CD4-positive, alpha-beta T cell treated with Interleukin-1 beta for 1 hour (primary cell): ENCODE results near the gene UGT1A9.
"Not testable (repeated sequence)": the region's sequence is repeated elsewhere in the genome, so short reads cannot be mapped to it uniquely, and the experiment has no call there.

Experiments used
- DNase-seq, 2 donors: peaks; one replicate each; pipeline ENCODE4 v3.0.0-alpha.2; 2020 to 2022

Gene UGT1A9

DNA sequence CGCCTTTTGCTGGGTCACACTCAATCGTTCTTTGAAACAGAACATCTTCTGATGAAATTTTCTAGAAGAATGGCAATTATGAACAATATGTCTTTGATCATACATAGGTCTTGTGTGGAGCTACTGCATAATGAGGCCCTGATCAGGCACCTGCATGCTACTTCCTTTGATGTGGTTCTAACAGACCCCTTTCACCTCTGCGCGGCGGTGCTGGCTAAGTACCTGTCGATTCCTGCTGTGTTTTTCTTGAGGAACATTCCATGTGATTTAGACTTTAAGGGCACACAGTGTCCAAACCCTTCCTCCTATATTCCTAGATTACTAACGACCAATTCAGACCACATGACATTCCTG is 41.5 kb downstream of the UGT1A9 start:
- DNase-seq, result no peak

DNA sequence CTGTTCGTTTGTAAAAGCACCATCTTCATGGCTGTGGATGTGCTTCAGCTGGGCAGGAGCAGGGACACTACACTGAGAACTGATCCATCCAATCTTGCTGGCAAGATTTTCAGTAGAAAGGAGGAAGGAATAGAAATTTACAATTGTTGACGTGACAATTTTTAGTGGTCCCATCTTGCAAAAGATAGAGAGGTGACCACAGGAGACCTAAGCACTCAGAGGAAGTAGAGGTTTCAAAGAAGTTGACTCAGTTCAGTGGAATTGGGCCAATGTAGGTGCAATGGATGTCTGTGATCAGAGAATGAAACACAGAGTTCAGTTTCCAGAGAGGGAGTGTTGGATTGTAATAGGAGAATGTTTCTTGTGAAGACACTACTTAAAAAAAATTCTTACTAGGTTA is 42.4 kb downstream of the UGT1A9 start:
- DNase-seq, result no peak

GRCh38 chr2:233718552-233718951 is 46.9 kb downstream of the UGT1A9 start, which contains the start of gene UGT1A4:
UGT1A4 (plus strand) TSS chr2:233718736; CDS start chr2:233718821, 85 bp downstream.
- DNase-seq, result no peak

GRCh38 chr2:233728723-233729301 is 57.1 kb downstream of the UGT1A9 start, which contains the start of gene UGT1A3:
UGT1A3 (plus strand) TSS chr2:233729042; CDS start chr2:233729127, 85 bp downstream.
- DNase-seq, result no peak

GRCh38 chr2:233736868-233737653 is 65.4 kb downstream of the UGT1A9 start:
- not testable (repeated sequence) for DNase-seq

DNA sequence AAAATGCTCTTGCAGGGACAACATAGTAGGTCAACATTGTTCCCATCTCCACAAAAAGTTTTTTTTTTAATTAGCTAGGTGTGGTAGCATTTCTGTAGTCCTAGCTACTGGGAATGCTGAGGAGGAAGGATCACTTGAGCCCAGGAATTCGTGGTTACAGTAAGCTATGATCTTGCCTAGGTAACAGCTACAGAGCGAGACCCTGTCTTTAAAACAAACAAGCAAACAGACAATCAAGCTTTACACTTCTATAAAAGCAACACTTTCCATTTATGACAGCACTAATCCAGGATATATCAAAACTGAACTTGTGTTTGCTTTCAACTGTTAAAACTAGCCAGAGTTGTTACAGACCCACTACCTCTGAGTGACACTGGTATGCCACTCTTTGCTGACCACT is 69.2 kb downstream of the UGT1A9 start:
- DNase-seq, result no peak

GRCh38 chr2:233743464-233744259 is 72.0 kb downstream of the UGT1A9 start:
- no peak for DNase-seq

- DNase-seq, result no peak
Observed at GRCh38 chr2:233745073-233745755, 73.5 kb downstream of the UGT1A9 start.

GRCh38 chr2:233745838-233746237 is 74.1 kb downstream of the UGT1A9 start:
- not testable (repeated sequence) for DNase-seq

GRCh38 chr2:233746475-233747282 is 75.0 kb downstream of the UGT1A9 start:
- DNase-seq, result no peak

DNA sequence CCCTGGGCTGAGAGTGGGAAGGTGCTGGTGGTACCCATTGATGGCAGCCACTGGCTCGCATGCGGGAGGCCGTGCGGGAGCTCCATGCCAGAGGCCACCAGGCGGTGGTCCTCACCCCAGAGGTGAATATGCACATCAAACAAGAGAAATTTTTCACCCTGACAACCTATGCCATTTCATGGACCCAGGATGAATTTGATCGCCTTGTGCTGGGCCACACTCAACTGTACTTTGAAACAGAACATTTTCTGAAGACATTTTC is 75.5 kb downstream of the UGT1A9 start:
- no peak for DNase-seq

DNA sequence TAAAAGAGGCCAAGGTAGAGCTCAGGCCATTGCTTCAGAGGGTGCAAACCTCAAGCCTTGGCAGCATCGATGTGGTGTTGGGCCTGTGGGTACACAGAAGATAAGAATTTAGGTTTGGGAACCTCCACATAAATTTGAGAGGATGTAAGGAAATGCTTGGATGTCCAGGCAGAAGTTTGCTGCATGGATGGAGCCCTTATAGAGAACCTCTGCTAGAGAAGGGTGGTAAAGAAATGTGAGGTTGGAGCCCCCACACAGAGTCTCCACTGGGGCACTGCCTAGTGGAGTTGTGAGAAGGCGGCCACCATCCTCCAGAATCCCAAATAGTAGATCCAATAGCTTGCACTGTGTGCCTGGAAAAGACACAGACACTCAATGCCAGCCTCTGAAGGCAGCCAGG is 79.0 kb downstream of the UGT1A9 start:
- not testable (repeated sequence) for DNase-seq

DNA sequence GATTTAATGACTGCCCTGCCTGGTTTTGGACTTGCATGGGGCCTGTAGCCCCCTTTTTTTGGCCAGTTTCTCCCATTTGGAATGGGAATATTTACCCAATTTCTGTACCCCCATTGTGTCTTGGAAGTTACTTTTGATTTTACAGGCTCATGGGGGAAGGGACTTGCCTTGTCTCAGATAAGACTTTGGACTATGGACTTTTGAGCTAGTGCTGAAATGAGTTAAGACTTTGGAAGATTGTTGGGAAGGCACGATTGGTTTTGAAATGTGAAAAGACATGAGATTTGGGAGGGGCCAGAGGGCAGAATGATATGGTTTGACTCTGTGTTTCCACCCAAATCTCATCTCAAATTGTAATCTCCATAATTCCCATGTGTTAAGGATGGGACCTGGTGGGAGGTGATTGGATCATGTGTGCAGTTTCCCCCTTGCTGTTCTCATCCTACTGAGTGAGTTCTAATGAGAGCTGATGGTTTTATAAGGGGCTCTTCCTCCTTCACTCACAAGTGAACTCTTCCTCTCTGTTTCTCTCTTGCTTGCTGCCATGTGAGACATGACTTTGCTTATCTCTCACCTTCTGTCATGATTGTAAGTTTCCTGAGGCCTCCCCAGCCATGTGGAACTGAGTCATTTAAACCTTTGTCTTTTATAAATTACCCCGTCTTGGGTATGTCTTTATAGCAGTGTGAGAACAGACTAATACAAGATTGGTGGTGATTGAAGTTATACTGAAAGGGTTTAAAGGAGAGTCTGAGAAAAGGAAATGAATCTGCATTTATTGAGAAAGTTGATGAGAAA is 79.7 kb downstream of the UGT1A9 start:
- not testable (repeated sequence) for DNase-seq

DNA sequence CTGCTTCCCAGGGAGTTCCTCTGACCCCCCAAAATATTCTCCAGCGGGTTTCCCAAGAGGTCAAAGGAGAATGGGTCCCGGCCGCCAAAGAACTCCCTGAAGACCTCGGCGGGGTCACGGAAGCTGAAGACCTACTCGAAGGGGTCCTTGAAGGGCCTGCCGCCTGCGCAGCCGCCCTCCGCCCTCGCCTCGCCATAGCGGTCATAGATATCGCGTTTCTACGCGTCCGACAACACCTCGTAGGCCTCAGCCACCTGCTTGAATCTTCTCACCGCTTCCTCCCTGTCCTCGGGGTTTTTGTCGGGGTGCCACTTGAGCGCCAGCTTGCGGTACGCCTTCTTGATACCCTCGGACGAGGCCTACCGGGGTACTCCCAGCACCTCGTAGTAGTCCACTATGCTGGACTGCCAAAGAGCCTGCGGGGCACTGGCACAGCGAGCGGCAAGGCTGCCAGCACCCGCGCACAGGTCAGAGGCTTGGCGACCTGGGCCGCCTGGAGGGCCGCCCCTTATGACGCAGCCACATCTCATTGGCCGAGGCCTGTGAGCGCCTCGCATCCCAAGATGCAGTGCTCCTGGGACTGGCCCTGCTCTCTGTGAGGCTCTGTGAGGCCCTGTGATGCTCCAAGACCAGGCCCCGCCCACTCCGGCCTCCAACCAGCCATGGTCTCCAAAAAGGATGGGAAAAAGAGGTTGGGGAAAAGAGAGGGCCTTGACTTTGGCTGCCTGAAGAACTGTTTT is 83.3 kb downstream of the UGT1A9 start:
- DNase-seq, result no peak

- no peak for DNase-seq
Observed at GRCh38 chr2:233756429-233757081, 84.9 kb downstream of the UGT1A9 start.

DNA sequence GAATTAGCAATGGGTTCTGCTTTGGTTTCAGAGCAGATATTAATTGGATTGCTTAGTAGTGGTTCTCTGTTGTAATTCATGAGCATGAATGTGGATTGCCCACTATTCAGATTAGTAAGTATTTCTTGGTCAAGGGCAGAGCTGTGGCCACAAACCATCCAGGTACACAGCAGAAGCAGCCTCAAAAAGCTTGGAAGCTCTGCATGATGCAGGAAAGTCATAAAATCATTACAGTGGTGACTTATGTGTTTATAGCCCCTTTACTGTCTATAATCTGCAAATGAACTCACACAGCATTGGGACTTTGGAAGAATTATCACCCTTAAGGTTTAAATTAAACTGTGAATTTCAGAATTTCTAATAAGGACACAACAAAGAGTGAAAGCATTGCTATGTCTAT is 86.4 kb downstream of the UGT1A9 start:
- DNase-seq, result no peak

- no peak for DNase-seq
Observed at GRCh38 chr2:233758849-233759248, 87.2 kb downstream of the UGT1A9 start.

GRCh38 chr2:233760043-233760442 is 88.3 kb downstream of the UGT1A9 start, which contains the start of gene UGT1A1:
UGT1A1 (plus strand) TSS chr2:233760270; CDS start chr2:233760288, 18 bp downstream.
- DNase-seq, result no peak

- DNase-seq, result no peak
Observed at GRCh38 chr2:233761040-233761769, 89.5 kb downstream of the UGT1A9 start.
